K562 (cell line): ENCODE results near the gene ZC3H8. TPM values are rescaled to one million over a fixed set of nuclear protein-coding genes. Genes with fewer than 3 reads are reported as not detected.

Experiments
- CHD1 ChIP-seq: fragments of 200-600 bp; sonication (generic); IDR thresholded peaks from one replicate; pipeline ENCODE4 v1.6.1; 2012; ENCODE audit warnings: mild to moderate bottlenecking, moderate library complexity, low read length, inconsistent platforms
- EP300 ChIP-seq: IDR thresholded peaks from 2 replicates; pipeline ENCODE4 v1.6.1; 2012; ENCODE audit warnings: low read length, improper control_type of control experiment
- GABPB1 ChIP-seq: sonication (generic); formaldehyde crosslinking; IDR thresholded peaks from 2 replicates; pipeline ENCODE4 v1.8.0; 2022; ENCODE audit warnings: mild to moderate bottlenecking, missing genetic modification reagents
- GATAD2B ChIP-seq: fragments of 450-650 bp; IDR thresholded peaks from 2 replicates; pipeline ENCODE4 v1.6.1; 2017; ENCODE audit warnings: mild to moderate bottlenecking, borderline replicate concordance
- HNRNPL ChIP-seq: fragments of 200-400 bp; formaldehyde crosslinking; IDR thresholded peaks from 2 replicates; pipeline ENCODE4 v1.6.1; 2017; ENCODE audit warnings: low read depth, mild to moderate bottlenecking, low read length
- KLF13 ChIP-seq: fragments of 450-650 bp; IDR thresholded peaks from 2 replicates; pipeline ENCODE4 v1.6.1; 2016; ENCODE audit warnings: missing genetic modification characterization, low read depth, mild to moderate bottlenecking, missing compliant biosample characterization, moderate library complexity, borderline replicate concordance
- MBD2 ChIP-seq: sonication (generic); IDR thresholded peaks from 2 replicates; pipeline ENCODE4 v1.6.1; 2016; ENCODE audit warnings: low read depth, borderline replicate concordance
- MCM5 ChIP-seq: fragments of 450-650 bp; IDR thresholded peaks from 2 replicates; pipeline ENCODE4 v1.6.1; 2016; ENCODE audit warnings: low read depth
- PYGO2 ChIP-seq: fragments of 450-650 bp; IDR thresholded peaks from 2 replicates; pipeline ENCODE4 v1.6.1; 2016; ENCODE audit warnings: mild to moderate bottlenecking, missing genetic modification characterization, moderate library complexity, missing compliant biosample characterization
- TEAD1 ChIP-seq, 2 experiments: fragments of 450-650 bp in 1 of 2; sonication (generic) in 1 of 2; formaldehyde crosslinking; IDR thresholded peaks; 2 replicates each; pipeline versions ENCODE4 v1.4.0 to v1.8.0; 2020 to 2022; ENCODE audit warnings: mild to moderate bottlenecking in 2 of 2, missing genetic modification reagents in 1 of 2
- ZBTB8A ChIP-seq: fragments of 450-650 bp; IDR thresholded peaks from 2 replicates; pipeline ENCODE4 v1.6.1; 2018; ENCODE audit warnings: mild to moderate bottlenecking, moderate library complexity; ENCODE audit not compliant: partially characterized antibody
- ZC3H8 ChIP-seq: fragments of 450-650 bp; IDR thresholded peaks from 2 replicates; pipeline ENCODE4 v1.6.1; 2017
- ZNF347 ChIP-seq: fragments of 450-650 bp; formaldehyde crosslinking; IDR thresholded peaks from 2 replicates; pipeline ENCODE4 v1.4.0; 2020; ENCODE audit warnings: low read depth, mild to moderate bottlenecking, moderate library complexity
- ZNF444 ChIP-seq: fragments of 250-450 bp; sonication (Bioruptor Pico); IDR thresholded peaks from 2 replicates; pipeline ENCODE4 v1.4.0; 2020; ENCODE audit warnings: mild to moderate bottlenecking, moderate library complexity
- polyA plus RNA-seq, 8 experiments: library from polyadenylated mRNA; depleted of rRNA in 4 of 8; stranded (reverse) in 5 of 8; unstranded in 3 of 8; fragments of >200 nt; fragmentation: Nextera tagmentation in 2 of 8; fragmentation: Illumina TruSeq in 1 of 8; extraction: Ambion mirVana in 2 of 8; extraction: Trizol in 1 of 8; gene quantifications; 2 replicates each; pipeline versions ENCODE4 v1.2.1 to v1.2.3, GENCODE V29; 2011 to 2014; ENCODE audit warnings: inconsistent platforms in 1 of 8, missing spikeins in 1 of 8
- total RNA-seq, 7 experiments: library from RNA; depleted of rRNA in 6 of 7; stranded (reverse); fragments of >200 nt in 6 of 7; fragmentation: Illumina TruSeq in 2 of 7; extraction: Trizol in 2 of 7; gene quantifications; 2 replicates each; pipeline versions ENCODE4 v1.2.1 to v1.2.3, GENCODE V29; 2011 to 2021; ENCODE audit warnings: low replicate concordance in 1 of 7
- TF ChIP-seq, protein P1 (sequence below): fragments of 250-450 bp; sonication (Bioruptor Pico); IDR thresholded peaks from 2 replicates; pipeline ENCODE4 v1.5.0; 2021; ENCODE audit warnings: mild to moderate bottlenecking, moderate library complexity
- TF ChIP-seq, protein P2 (sequence below): fragments of 450-650 bp; IDR thresholded peaks from 2 replicates; pipeline ENCODE4 v1.6.1; 2016; ENCODE audit warnings: borderline replicate concordance
- TF ChIP-seq, protein P3 (sequence below): fragments of 250-450 bp; sonication (Bioruptor Pico); IDR thresholded peaks from 2 replicates; pipeline ENCODE4 v1.5.0; 2021
- TF ChIP-seq, protein P4 (sequence below): fragments of 450-650 bp; IDR thresholded peaks from 2 replicates; pipeline ENCODE4 v1.6.1; 2016; ENCODE audit warnings: antibody characterized with exemption
- TF ChIP-seq, protein P5 (sequence below): IDR thresholded peaks from 2 replicates; pipeline ENCODE4 v1.6.1; 2014; ENCODE audit warnings: antibody characterized with exemption

The ZC3H8 gene
- total and polyA plus RNA-seq, 9 of the 15 experiments (the other 6 are each of a cell fraction or from before 2014, with no cell fraction given), result 11.6 to 41.5 (median 27.5) TPM

DNA sequence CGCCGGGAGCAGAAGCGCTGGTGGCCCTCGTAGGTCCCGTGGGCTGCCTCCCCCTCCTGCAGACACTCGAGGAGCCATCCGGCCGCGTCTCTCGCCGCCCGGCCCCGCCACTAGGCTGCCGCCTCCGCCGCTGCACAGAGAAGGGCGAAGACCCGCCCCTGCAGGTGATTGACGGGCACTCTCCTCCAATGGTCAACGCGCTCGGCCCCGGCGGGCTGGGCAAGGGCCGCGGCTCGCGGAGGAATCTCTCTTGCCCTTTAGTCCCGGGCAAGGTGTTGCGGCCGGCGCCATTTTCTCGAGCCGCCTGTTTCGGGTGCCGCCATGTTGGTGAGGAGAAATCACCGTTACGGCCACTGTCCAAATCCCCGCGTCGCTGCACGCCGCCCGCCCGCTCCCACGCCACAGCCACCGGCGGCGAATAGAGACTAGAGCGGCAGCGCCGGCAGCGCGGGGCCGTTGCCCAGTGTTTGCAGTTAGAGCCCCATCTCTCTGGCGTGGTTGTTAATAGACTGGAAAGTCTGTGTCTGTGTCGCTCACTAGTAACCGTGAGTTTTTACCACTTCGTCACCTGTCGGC, 20.6 kb upstream of the ZC3H8 start, which contains the start of gene ZC3H6 (continued):
- TF ChIP-seq, protein P1, sequence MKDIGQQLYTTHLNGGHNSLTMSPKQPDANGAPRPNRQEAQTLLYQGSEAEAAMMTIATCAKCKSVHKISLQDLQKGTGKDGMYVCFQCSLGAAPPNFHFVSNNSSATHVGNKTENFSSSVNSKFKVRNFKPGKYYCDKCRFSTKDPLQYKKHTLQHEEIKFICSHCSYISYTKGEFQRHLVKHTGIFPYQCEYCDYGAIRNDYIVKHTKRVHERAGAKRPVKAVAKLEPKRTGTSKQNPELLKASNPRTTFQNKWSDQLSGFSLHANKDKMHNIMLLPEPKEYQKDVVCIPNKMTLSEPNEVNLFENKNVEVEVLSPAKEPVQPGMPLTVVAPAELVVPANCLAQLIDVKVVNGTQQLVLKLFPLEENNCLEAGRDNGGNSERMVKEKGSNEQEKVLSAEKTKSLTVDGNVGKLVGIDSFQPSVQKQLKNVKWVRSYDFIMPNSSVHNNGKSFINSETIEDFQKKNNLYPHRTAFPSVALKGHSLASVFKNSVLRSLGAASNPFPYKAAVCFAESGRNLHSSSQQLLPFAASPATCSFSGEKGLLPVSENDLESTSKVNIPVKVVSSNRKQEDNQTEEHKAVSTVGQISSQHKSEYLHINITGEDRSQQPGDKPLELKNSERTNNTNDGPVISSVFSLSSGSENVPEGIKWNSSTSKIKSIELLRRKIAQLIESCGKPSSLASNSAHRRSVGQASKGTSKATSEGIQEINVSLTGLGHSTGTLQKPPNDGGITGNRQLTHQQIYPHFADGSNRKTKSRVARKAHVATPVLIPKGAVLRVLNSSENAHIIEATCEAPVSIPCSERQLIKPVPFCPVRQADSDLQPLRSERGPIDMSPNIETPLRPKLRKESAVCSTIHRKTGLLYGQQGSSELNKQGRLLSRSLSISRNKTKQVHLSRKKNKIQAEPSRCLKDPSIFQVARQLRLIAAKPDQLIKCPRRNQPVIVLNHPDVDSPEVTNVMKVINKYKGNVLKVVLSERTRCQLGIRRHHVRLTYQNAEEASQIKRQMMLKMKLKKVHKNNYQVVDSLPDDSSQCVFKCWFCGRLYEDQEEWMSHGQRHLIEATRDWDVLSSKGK (CRISPR knock-in tag), result no peak
- TF ChIP-seq ZNF444 (no peak), TEAD1 (CRISPR knock-in tag; IDR thresholded peaks at IDR 0.05) (peak; percentile 70 to 96), ZC3H8 (no peak), MBD2 (peak; percentile 91), ZNF347 (CRISPR knock-in tag) (no peak), KLF13 (tag) (peak; percentile 17; the same call in 1 of the 2 replicates), CHD1 (peak; percentile 94), GABPB1 (CRISPR knock-in tag) (peak; percentile 81), GATAD2B (peak; percentile 86; the same call in 1 of the 2 replicates), EP300 (no peak), MCM5 (no peak), ZBTB8A (no peak), HNRNPL (peak; percentile 97), PYGO2 (tag) (no peak)
- TF ChIP-seq, protein P2, sequence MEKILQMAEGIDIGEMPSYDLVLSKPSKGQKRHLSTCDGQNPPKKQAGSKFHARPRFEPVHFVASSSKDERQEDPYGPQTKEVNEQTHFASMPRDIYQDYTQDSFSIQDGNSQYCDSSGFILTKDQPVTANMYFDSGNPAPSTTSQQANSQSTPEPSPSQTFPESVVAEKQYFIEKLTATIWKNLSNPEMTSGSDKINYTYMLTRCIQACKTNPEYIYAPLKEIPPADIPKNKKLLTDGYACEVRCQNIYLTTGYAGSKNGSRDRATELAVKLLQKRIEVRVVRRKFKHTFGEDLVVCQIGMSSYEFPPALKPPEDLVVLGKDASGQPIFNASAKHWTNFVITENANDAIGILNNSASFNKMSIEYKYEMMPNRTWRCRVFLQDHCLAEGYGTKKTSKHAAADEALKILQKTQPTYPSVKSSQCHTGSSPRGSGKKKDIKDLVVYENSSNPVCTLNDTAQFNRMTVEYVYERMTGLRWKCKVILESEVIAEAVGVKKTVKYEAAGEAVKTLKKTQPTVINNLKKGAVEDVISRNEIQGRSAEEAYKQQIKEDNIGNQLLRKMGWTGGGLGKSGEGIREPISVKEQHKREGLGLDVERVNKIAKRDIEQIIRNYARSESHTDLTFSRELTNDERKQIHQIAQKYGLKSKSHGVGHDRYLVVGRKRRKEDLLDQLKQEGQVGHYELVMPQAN, result no peak; the same call in 1 of the 2 replicates
- TF ChIP-seq, protein P3, sequence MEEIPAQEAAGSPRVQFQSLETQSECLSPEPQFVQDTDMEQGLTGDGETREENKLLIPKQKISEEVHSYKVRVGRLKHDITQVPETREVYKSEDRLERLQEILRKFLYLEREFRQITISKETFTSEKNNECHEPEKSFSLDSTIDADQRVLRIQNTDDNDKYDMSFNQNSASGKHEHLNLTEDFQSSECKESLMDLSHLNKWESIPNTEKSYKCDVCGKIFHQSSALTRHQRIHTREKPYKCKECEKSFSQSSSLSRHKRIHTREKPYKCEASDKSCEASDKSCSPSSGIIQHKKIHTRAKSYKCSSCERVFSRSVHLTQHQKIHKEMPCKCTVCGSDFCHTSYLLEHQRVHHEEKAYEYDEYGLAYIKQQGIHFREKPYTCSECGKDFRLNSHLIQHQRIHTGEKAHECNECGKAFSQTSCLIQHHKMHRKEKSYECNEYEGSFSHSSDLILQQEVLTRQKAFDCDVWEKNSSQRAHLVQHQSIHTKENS, result no peak
- TF ChIP-seq, protein P4, sequence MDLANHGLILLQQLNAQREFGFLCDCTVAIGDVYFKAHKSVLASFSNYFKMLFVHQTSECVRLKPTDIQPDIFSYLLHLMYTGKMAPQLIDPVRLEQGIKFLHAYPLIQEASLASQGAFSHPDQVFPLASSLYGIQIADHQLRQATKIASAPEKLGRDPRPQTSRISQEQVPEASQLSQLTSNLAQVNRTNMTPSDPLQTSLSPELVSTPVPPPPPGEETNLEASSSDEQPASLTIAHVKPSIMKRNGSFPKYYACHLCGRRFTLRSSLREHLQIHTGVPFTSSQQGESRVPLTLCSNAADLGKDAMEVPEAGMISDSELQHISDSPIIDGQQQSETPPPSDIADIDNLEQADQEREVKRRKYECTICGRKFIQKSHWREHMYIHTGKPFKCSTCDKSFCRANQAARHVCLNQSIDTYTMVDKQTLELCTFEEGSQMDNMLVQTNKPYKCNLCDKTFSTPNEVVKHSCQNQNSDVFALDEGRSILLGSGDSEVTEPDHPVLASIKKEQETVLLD, result peak; percentile 80; the same call in 1 of the 2 replicates
- TF ChIP-seq, protein P5, sequence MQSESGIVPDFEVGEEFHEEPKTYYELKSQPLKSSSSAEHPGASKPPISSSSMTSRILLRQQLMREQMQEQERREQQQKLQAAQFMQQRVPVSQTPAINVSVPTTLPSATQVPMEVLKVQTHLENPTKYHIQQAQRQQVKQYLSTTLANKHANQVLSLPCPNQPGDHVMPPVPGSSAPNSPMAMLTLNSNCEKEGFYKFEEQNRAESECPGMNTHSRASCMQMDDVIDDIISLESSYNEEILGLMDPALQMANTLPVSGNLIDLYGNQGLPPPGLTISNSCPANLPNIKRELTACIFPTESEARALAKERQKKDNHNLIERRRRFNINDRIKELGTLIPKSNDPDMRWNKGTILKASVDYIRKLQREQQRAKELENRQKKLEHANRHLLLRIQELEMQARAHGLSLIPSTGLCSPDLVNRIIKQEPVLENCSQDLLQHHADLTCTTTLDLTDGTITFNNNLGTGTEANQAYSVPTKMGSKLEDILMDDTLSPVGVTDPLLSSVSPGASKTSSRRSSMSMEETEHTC, result peak; percentile 69
